Mesothelial cell of epicardium (in vitro differentiated cells): ENCODE data around the gene ILF3. TPM values are rescaled to one million over a fixed set of nuclear protein-coding genes. Genes with fewer than 3 reads are reported as not detected.

Experiments
- DNase-seq, 2 experiments: peaks; one replicate each; pipeline ENCODE4 v3.0.0; 2021; ENCODE audit warnings: low spot score in 2 of 2; ENCODE audit not compliant: unreplicated experiment in 2 of 2
- H3K27ac Mint-ChIP-seq: 2 replicates; pipeline ENCODE4 v1.8.0; 2021; ENCODE audit warnings: mixed read lengths
- H3K27me3 Mint-ChIP-seq: 2 replicates; pipeline ENCODE4 v1.8.0; 2021; ENCODE audit warnings: low read depth, mixed read lengths
- H3K36me3 Mint-ChIP-seq: 2 replicates; pipeline ENCODE4 v1.8.0; 2021; ENCODE audit warnings: mixed read lengths
- H3K4me1 Mint-ChIP-seq: 2 replicates; pipeline ENCODE4 v1.8.0; 2021; ENCODE audit warnings: mixed read lengths
- H3K4me3 Mint-ChIP-seq: 2 replicates; pipeline ENCODE4 v1.8.0; 2021; ENCODE audit warnings: mild to moderate bottlenecking, moderate library complexity, mixed read lengths
- H3K9me3 Mint-ChIP-seq: 2 replicates; pipeline ENCODE4 v1.8.0; 2021; ENCODE audit warnings: mixed read lengths
- CTCF ChIP-seq: fragments of 200-600 bp; sonication (generic); IDR thresholded peaks from one replicate; pipeline ENCODE4 v1.5.0; 2021; ENCODE audit warnings: antibody characterized with exemption; ENCODE audit not compliant: unreplicated experiment
- total RNA-seq: library from RNA; stranded (reverse); gene quantifications from 3 replicates; pipeline ENCODE4 v1.2.1, GENCODE V29; 2021

Gene ILF3
- total RNA-seq, 1 donor from 2014 or later: 617 TPM

GRCh38 chr19:10636304-10636972 is 17.7 kb upstream of the ILF3 start:
- no peak overlapping the region for H3K27ac Mint-ChIP-seq
- DNase-seq: no peak
- no peak overlapping the region for H3K4me3 Mint-ChIP-seq
- H3K4me1 Mint-ChIP-seq: peaks cover 1% of the 10 kb centered on the region
- peaks cover 47% of the 10 kb centered on the region for H3K36me3 Mint-ChIP-seq
- no peaks in the 10 kb centered on the region for H3K27me3 Mint-ChIP-seq
- no peaks in the 10 kb centered on the region for H3K9me3 Mint-ChIP-seq
- no peak for TF ChIP-seq CTCF

DNA sequence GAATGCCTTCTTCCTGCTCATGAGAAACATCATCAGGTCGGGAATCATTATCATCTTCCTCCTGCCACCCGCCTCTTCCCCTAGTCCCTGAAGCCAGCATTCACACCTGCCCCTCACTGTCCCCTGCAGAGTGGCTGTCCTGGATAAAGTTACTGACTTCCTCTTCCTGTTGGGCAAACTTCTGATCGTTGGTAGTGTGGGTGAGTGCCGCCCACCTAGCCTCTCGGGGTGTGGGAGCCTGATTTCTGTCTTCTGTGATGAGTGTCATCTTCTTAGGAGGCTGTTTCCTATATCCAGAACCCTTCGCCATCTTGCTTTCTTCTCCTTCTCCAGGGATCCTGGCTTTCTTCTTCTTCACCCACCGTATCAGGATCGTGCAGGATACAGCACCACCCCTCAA is 16.3 kb upstream of the ILF3 start:
- H3K36me3 Mint-ChIP-seq: peaks cover 43% of the 10 kb centered on the region
- no peak overlapping the region for H3K27ac Mint-ChIP-seq
- H3K4me3 Mint-ChIP-seq: no peak overlapping the region
- no peaks in the 10 kb centered on the region for H3K27me3 Mint-ChIP-seq
- DNase-seq: no peak
- no peaks in the 10 kb centered on the region for H3K9me3 Mint-ChIP-seq
- TF ChIP-seq CTCF: no peak
- H3K4me1 Mint-ChIP-seq: peaks cover 12% of the 10 kb centered on the region

DNA sequence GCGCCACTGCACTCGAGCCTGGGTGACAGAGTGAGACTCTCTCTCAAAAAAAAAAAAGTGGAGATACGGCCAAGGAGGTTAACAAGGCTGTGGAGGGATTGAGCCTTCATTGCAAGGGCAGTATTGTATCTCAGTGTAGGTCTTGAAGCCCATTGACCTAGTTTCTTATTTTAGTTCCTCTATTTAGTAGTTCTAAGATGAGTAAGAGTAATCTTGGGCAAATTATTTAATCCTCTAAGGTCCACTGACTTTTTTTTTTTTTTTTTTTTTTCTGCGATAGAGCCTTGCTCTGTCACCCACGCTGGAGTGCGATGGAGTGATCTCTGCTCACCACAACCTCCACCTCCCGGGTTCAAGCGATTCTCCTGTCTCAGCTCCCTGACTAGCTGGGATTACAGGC is 14.3 kb upstream of the ILF3 start:
- Mint-ChIP-seq H3K27me3 (no peaks in the 10 kb centered on the region), H3K4me3 (no peak overlapping the region), H3K9me3 (no peaks in the 10 kb centered on the region), H3K36me3 (peaks cover 38% of the 10 kb centered on the region), H3K27ac (no peak overlapping the region), H3K4me1 (peaks cover 31% of the 10 kb centered on the region)
- DNase-seq: no peak
- no peak for TF ChIP-seq CTCF

- TF ChIP-seq CTCF: no peak
- Mint-ChIP-seq H3K36me3 (peaks cover 32% of the 10 kb centered on the region), H3K27me3 (no peaks in the 10 kb centered on the region), H3K4me3 (no peak overlapping the region), H3K4me1 (peaks cover 33% of the 10 kb centered on the region), H3K9me3 (no peaks in the 10 kb centered on the region), H3K27ac (no peak overlapping the region)
- DNase-seq: no peak
Observed at GRCh38 chr19:10640361-10640760, 13.8 kb upstream of the ILF3 start.

- Mint-ChIP-seq H3K4me1 (peaks cover 34% of the 10 kb centered on the region), H3K4me3 (no peak overlapping the region), H3K36me3 (peaks cover 28% of the 10 kb centered on the region), H3K9me3 (no peaks in the 10 kb centered on the region), H3K27ac (no peak overlapping the region), H3K27me3 (no peaks in the 10 kb centered on the region)
- no peak for DNase-seq
- no peak for TF ChIP-seq CTCF
Observed at GRCh38 chr19:10641248-10641647, 12.9 kb upstream of the ILF3 start.
